NOMO-1 (cell line): Measurements from ENCODE around the gene ADARB1.

ENCODE experiments used
- DNase-seq, 2 experiments: peaks; one replicate each; lab custom pipeline; 2025; ENCODE audit not compliant: unreplicated experiment in 2 of 2; lab: John Stamatoyannopoulos, UW

The ADARB1 gene

DNA sequence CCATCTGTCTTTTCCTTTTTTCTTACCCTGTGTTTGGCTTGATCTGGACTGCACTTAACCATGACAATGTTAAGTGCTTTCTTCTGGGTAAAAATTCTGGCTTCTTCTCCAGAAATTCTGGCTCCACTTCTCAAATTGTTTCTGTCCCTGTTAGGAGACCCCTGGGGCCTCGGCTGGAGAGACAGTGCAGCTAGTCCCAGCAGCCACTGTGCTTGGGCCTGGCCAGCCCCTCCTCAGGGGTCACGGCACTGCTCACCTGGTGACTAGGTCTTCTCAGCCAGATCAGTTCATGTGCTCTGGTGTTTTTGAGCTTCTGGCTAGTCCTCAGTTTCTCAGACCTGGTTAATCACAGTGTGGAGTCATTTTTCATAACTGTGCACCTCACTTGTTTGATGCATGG lies 72.4 kb downstream of the ADARB1 start:
- DNase-seq, result no peak

DNA sequence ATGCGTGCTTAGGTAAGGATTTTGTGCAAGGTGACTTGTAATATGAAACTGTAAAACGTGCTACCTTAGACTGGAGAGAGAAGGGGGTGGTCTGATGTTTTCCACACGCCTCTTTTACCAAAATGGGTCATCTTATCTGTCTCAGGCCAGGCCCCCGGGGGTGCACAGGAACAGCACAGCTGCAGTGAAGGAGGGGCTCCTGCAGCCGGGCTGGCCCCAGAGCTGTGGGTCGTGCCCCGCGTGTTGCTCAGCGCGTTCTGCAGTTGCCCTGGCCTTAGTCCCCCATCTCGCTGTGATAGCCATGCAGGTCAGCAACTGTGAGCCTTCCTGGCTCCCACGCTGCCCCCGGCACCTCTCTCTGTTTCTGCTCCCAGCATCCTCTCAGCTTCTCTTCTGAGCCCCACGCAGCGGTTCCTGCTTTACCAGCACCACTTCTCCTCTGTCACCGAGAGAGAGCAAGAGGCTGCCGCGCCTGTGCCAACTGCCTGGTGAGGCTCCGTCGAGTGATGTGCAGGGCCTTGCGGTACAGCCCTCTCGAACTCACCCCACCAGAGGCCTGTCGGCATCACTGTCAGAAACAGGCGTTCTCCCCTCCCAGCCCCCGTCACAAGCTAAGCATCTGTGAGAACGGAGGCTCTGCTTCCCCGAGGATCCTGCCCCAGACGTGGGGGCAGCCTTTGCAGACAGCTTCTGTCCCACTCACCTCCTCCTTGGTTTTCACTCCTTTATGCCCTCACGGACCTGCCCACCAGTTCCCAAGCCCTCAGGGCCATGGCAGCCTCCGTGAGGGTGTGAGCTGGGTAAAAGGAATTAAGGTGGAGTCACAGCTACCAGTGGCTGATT lies 73.3 kb downstream of the ADARB1 start:
- DNase-seq, result no peak

DNA sequence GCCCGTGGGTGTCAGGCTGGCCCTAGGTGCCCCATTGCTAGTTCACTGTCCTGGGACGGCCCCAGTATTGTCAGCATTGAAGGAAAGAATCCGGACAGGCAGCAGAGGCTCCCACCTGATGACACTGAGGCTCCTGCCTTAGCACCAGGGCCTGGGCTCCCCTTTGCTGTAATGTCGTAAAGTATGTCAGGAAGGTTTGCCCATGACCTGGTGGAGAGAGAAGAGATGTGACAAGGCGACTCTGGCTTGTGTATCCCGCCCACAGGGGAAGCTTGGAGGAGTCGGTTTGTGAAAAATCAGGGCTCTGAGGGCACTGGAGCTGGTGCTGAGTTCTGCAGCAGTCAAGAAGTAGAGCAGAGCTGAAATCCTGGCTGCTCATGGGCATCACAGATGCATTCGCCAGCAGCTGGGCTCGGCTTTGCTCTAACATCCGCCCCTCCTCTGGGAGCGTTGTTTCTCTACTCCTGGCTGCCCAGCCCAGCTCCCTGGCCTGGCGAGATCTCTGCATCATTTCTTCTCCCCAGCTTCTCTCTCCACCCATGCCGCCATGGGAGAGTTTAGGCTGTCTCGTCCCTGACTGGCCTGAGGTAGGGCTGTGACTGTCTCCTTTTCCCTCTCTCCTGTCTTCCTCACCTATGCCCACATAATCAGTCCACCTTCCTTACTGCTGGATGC lies 74.1 kb downstream of the ADARB1 start:
- no peak for DNase-seq

DNA sequence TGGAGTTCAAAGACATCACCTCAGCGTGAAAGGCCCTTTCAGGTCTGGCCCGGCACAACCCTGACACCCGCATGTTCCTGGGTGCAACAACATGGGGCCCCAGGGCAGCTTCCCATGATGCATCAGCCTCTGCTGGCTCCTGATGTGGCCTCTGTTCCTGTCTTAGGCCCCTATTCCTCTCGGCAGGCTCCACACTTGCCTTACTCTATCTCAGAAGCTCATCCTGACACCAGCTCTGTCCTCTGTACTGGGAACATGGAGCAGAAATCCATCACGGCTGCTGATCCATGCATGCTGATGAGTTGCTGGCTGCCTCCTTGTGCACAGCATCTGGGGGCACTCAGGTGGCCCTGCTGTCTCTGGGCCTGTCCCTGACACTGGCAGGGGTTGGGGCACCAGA lies 74.6 kb downstream of the ADARB1 start:
- DNase-seq, result no peak

- no peak for DNase-seq
Measured at GRCh38 chr21:45150638-45151131, 76.3 kb downstream of the ADARB1 start.

DNA sequence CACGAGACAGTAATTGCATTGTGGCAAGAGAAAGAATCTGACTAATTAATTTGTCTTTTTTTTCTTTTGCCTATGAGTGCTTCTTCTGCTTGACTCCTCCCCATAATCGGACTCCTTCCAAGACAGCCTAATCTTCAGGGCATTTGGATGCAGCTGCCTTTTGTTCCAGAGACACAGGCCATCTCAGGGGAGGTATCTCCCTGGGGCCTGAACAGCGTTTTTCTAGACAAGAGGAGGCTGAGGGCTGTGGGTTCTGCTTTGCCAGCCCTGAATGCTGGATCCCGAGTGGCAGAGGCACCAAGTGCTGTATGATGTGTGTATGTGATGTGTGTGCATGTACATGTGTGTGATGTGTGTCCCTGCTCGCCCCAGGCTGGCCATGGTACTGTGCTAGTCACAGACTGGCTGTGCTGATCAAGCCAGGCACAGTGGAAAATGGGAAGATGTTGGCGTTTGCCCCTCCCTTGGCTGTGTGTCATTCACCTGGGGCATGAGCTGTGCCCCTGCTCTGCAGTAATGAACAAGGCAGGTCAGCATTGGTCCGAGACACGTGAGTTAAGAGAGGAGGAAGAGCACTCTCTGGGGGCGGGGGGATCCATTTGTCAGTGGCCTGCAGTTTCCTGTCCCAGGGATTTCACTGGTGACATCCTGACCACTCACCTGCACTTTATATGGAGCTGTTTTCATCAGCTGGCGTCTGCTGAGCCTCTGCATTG lies 77.2 kb downstream of the ADARB1 start:
- peak in 1 of 2 experiments; percentile 32 for DNase-seq

DNA sequence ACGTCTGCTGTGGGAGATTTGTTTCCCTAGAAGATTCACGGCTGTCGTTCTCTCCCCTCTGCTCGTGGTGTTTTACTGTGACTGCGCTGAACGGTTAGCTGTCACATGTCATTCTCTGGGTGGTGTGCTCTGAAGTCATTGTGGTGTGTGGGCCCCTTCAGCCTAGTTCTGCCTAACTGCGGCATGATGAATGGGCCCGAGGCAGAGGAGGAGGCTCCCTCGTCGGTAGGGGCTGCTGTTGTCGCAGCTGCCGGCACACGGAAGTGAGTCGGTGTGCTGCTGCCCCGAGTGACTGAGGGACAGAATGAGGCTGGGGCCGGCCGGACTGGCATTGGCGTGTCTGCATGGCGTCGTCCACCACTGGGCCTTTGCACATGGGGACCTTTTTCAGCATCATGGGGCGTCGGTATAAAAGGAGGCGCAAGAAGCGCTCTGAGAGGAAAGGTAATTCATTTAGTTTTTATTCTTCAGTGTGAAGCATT lies 77.9 kb downstream of the ADARB1 start:
- DNase-seq, result peak; percentile 94 to 95

GRCh38 chr21:45153358-45154318 lies 79.3 kb downstream of the ADARB1 start:
- DNase-seq, result peak in 1 of 2 experiments; percentile 40

DNA sequence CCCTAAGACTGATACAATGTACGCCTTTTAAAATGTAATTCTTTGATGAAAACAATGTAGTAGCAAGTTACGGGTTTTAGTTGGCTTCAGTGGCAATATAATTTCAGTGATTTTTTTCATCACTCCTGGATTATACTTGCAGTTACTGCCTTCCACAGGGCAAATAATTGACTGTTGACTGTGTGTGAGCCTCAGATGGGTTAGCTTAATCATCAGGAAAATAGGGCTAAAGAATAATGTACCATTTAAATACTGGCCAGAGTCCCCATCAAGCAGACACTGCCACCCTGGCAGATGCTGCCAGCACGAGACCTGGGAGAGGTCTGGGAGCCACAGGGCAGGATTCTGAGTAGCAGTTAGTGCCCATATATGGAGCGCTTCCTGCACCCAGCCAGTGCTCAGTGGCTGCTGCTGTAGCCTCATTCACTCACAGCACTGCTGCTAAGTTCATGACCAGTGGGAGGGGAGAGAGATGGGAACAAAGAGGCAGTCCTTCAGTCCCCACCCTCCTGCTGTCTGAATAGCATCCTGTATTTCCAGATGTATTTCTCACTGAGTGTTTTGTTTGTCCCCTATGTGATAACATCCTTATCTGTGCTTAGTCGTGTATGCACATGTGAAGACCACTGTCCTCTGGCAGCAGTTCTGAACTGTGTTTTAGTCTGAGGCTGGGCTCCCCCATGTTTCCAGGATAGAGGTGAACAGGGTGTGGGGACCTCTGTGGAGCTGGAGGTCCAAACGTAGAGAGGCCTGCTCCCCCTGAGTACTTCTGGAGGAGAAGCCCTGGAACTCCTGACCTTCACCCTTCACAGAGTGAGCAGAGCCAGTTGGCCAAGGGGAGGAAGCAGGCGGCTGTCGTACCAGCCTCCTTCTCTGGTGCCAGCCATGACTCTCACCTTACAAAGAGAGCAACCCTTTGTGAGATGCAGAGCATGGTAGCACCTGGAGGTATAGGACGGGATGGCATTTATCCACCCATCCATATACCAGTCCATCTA lies 80.4 kb downstream of the ADARB1 start:
- DNase-seq, result no peak

DNA sequence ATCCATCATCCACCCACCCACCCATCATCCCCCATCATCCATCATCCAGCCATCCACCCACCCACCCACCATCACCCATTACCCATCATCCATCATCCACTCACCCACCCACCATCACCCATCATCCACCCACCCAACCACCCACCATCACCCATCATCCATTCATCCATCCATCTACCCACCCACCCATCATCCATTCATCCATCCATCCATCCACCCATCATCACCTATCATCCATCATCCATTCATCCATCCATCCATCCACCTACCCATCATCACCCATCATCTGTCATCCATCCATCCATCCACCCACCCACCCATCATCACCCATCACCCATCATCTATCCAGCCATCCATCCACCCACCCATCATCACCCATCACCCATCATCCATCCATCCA lies 81.5 kb downstream of the ADARB1 start:
- no peak for DNase-seq

DNA sequence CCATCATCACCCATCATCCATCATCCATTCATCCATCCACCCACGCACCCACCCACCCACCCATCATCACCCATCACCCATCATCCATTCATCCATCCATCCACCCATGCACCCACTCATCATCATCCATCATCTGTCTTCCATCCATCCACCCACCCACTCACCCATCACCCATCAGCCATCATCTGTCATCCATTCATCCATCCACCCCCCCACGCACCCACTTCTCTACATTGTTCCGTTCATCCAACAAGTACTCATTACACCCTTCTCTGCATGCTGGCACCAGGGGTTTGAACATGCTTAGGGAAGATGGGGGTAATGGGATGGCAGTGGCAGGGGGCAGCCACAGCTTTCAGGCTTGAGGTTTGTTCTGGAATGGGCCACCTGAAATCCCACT lies 82.1 kb downstream of the ADARB1 start:
- no peak for DNase-seq

DNA sequence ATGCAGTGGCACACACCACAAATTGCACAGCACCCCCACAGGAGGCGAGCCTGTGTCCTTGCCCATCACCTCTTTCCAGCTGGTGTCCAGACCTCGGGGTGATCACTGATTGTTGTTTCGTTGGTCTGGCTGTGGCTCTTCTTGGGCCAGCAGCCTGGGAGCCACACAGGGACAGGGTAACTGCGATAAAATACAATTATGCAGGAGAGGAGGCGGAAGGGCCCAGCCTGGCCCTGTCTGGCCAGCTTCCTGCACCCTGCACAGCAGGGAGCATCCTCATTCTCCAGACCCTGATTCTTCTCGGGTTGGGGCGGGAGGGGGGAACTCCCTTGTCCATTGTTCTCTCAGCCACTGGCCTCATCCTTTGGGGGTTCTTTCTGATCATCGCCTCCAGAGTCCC lies 83.6 kb downstream of the ADARB1 start:
- no peak for DNase-seq

GRCh38 chr21:45158491-45159423 lies 84.4 kb downstream of the ADARB1 start:
- DNase-seq, result no peak

- no peak for DNase-seq
Measured at GRCh38 chr21:45160198-45160597, 85.8 kb downstream of the ADARB1 start.

DNA sequence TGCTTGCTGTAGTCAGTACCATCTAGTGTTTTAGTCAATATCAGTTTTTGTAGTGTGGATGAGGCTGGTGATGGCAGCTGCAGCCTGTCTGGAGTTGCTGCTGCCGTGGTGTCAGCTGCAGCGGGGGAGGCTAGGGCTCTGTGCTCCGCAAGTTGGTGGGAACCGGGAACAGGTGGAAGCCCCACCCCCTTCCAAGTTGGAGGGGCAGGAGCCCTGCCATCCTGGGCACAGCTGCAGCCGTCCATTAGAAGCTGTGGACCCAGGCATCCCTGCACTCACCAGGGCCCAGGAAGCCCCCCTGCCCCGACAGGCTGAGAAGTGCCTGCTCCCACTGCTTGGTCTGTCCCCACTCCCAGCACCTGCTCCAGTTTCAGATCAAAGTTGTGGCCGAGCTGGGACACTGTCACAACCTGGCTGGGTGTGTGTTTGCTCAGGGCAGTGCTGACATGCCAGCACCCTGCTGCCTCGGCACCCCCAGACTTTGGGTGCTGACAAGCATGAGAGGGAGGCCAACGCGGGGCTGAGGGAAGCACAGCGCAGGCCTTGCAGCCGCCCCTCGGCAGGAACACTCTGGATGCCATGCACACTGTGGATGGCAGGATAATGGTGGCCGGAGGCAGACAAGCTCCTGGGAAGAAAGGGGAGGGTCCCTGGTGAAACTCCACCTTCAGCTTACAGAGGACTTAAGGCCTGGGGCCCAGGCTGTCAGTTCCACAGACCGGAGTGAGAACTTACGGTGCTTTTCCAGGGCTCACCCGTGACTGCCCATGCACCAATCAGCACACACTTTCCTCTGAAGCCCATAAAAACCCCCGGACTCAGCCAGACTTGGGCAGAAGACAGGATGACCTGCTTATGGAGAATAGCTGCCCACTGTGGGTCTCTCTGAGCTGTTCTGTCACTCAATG lies 86.9 kb downstream of the ADARB1 start:
- no peak for DNase-seq

- no peak for DNase-seq
Measured at GRCh38 chr21:45162115-45162514, 87.7 kb downstream of the ADARB1 start.

DNA sequence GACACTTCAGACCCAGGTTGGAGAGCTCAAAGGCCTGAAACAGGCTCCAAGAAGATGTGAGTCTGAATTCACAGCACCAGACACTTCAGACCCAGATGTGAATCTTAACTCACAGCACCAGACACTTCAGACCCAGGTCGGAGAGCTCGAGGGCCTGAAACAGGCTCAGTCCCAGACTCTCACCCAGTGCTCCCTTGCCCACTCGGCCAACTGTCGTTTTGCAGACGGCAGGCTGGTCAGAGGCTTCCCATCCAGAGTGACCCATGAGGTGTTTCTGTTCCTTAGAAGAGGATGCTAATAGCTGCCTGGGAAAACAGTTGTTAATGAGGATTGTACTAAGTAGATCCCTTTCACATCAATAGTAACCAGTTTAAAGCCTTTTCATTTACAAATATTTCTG lies 88.4 kb downstream of the ADARB1 start:
- no peak for DNase-seq
